ENCODE results near the gene NXNL1.

The NXNL1 gene

DNA sequence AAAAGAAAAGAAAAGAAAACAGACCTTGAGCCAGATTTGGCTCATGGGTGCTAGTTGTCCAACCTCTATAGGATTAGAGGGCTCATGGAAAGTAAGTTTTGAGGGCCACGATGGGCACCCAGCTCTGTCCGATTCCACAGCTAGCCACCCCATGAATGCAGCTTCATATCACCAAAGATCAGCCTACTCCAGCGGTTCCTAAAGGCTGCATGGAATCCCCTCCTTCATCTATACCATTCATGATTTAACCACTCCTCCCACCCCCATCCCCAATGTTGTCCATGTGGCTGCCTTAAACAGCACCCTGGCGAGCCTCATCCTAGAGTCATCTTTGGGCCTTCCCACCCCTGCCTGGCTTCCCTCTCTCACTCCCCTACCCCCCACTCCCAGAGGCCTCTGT is 38.8 kb downstream of the NXNL1 start:
- TF ChIP-seq, protein P1, sequence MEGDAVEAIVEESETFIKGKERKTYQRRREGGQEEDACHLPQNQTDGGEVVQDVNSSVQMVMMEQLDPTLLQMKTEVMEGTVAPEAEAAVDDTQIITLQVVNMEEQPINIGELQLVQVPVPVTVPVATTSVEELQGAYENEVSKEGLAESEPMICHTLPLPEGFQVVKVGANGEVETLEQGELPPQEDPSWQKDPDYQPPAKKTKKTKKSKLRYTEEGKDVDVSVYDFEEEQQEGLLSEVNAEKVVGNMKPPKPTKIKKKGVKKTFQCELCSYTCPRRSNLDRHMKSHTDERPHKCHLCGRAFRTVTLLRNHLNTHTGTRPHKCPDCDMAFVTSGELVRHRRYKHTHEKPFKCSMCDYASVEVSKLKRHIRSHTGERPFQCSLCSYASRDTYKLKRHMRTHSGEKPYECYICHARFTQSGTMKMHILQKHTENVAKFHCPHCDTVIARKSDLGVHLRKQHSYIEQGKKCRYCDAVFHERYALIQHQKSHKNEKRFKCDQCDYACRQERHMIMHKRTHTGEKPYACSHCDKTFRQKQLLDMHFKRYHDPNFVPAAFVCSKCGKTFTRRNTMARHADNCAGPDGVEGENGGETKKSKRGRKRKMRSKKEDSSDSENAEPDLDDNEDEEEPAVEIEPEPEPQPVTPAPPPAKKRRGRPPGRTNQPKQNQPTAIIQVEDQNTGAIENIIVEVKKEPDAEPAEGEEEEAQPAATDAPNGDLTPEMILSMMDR (IDR thresholded peaks at IDR 0.05; ENCODE audit: low read depth, low read length) = no peak
- Histone ChIP-seq H3K4me3 (ENCODE audit: low read depth, low read length) (no peak overlapping the region), H3K27ac (no peak overlapping the region), H3K36me3 (peaks cover 15% of the 10 kb centered on the region), H3K27me3 (ENCODE audit: insufficient read depth, low read depth, severe bottlenecking) (no peaks in the 10 kb centered on the region), H3K9me3 (ENCODE audit: severe bottlenecking) (no peaks in the 10 kb centered on the region)
- DNase-seq = no peak

DNA sequence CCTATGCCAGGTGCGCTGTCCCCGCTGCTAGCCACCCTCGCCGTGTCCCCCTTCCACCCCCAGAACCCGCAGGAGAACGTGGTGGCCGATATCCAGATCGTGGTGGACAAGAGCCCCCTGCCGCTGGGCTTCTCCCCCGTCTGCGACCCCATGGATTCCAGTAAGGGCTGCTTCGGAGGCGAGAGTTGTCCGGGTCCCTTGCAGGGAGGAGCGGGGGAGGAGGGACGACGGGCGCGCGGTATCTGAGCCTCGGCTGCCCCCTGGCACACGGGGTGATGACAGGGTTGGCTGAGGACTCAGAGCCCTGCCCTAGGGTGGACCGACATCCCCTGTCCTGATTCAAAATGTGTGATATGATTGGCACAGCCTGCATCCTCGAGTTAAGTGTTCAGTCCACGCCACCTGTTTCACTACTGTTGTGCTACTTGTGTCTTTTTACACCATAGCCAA is 40.2 kb downstream of the NXNL1 start:
- TF ChIP-seq, protein P1 (IDR thresholded peaks at IDR 0.05; ENCODE audit: low read depth, low read length) = peak; percentile 46; the same call in 1 of the 2 replicates
- Histone ChIP-seq H3K27ac (peak overlapping the region; percentile 60), H3K27me3 (ENCODE audit: insufficient read depth, low read depth, severe bottlenecking) (no peaks in the 10 kb centered on the region), H3K9me3 (ENCODE audit: severe bottlenecking) (no peaks in the 10 kb centered on the region), H3K36me3 (peaks cover 15% of the 10 kb centered on the region), H3K4me3 (ENCODE audit: low read depth, low read length) (peak overlapping the region; percentile 72)
- DNase-seq = peak; percentile 65

DNA sequence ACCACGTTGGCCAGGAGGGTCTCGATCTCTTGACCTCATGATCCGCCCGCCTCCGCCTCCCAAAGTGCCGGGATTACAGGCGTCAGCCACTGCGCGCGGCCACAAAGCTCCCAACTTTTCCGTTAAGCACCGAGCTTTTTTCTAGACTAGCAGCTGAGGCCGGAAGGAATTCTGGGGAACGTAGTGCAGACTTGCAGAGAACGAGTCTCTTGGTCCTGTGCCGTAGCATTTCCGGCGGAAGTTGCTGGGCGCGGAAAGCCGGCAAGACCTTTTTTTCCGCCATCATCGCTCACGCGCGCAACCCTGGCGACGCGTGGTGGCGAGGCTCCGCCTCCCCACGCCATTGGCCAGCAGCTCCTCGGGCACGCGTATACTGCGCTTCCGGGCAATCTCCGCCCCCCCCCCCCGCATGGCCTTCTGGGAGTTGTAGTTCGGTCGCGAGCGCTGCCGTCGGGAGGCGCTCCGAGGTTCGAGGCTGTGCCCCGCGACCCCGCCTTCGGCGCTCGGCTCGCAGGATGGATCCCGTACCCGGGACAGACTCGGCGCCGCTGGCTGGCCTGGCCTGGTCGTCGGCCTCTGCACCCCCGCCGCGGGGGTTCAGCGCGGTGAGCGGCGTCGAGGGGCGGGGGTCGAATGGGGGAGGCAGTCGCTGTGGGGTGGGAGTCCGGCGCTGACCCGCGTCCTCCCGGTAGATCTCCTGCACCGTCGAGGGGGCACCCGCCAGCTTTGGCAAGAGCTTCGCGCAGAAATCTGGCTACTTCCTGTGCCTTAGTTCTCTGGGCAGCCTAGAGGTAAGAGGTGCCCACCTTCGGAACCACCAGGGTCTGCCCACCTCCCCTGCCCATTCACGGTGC is 40.9 kb downstream of the NXNL1 start, which contains the start of gene MVB12A:
Gene MVB12A, plus strand, starts transcription at position 427 of the 854 bp plus-strand sequence. Its CDS starts 89 bp downstream, at position 516.
- peak within 1 kb of the TSS; percentile 60 for H3K27ac ChIP-seq
- DNase-seq = peak; percentile 97
- no peaks in the 10 kb centered on the region for H3K27me3 ChIP-seq (ENCODE audit: insufficient read depth, low read depth, severe bottlenecking)
- H3K36me3 ChIP-seq = peaks cover 15% of the 10 kb centered on the region
- TF ChIP-seq, protein P1 (IDR thresholded peaks at IDR 0.05; ENCODE audit: low read depth, low read length) = 0 out of 2 replicates have a peak, but pooled peaks have one; percentile 12
- no peaks in the 10 kb centered on the region for H3K9me3 ChIP-seq (ENCODE audit: severe bottlenecking)
- peak within 1 kb of the TSS; percentile 72 for H3K4me3 ChIP-seq (ENCODE audit: low read depth, low read length)

DNA sequence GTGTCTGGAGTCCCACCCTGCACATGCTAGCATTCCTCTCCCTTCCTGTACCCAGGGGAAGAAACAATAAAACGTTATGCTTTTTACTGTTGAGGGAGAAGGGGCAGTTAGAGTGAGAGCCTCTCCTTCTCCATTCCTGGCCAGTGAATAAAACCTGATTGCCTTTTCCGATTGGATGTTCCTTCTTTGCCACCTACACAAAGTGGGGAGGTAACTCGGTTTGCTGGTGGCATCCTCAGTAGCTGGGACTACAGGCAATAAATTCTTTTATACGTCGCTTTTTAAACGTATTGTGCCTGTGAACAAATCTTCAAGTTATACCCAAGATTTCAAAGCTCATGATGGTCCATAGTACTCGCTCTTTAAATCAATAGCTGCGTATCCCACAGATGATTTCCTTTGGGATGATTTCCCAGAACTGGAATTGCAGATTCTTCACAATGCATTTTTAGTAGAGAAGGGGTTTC is 41.5 kb downstream of the NXNL1 start:
- Histone ChIP-seq H3K9me3 (ENCODE audit: severe bottlenecking) (no peaks in the 10 kb centered on the region), H3K27me3 (ENCODE audit: insufficient read depth, low read depth, severe bottlenecking) (no peaks in the 10 kb centered on the region), H3K36me3 (peaks cover 15% of the 10 kb centered on the region), H3K27ac (peak overlapping the region; percentile 51), H3K4me3 (ENCODE audit: low read depth, low read length) (peak overlapping the region; percentile 49)
- TF ChIP-seq, protein P1 (IDR thresholded peaks at IDR 0.05; ENCODE audit: low read depth, low read length) = no peak
- DNase-seq = no peak

DNA sequence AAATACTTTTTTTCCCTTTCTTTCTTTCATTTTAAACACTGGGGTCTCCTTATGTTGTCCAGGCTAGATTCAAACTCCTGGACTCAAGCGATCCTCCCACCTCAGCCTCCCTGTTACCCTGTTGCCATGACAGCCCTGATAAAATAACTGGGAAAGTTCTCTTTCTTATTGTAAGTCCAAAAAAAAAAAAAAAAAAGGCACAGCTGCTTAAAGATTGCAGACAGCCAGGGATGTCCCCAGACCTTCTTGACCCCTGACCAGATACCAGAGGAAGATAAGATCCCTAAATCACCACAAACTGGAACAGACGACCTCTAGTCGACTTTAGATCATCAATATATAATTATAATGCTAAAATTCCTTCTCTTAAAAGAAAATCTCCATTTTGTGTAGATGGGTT is 42.0 kb downstream of the NXNL1 start:
- Histone ChIP-seq H3K36me3 (peaks cover 12% of the 10 kb centered on the region), H3K27ac (peak overlapping the region; percentile 51; the same call in 1 of the 2 replicates), H3K27me3 (ENCODE audit: insufficient read depth, low read depth, severe bottlenecking) (no peaks in the 10 kb centered on the region), H3K4me3 (ENCODE audit: low read depth, low read length) (no peak overlapping the region), H3K9me3 (ENCODE audit: severe bottlenecking) (no peaks in the 10 kb centered on the region)
- no peak for DNase-seq
- TF ChIP-seq, protein P1 (IDR thresholded peaks at IDR 0.05; ENCODE audit: low read depth, low read length) = no peak

Measured in WERI-Rb-1 (cell line).